CD4-positive, alpha-beta T cell treated with Interleukin-15 for 4 hours (primary cell): ENCODE data around the gene TMEM187.

Experiments
- DNase-seq: peaks from one replicate; pipeline ENCODE4 v3.0.0-alpha.2; 2020; ENCODE audit warnings: low spot score

TMEM187 gene

GRCh38 chrX:153934762-153935325 lies 37.7 kb upstream of the TMEM187 start, which contains the start of gene NAA10:
Gene NAA10 (minus strand): TSS chrX:153935037. CDS start chrX:153934904, 133 bp downstream.
- peak; percentile 57 for DNase-seq

- DNase-seq, result no peak
Observed at GRCh38 chrX:153935326-153935851, 37.2 kb upstream of the TMEM187 start.

- DNase-seq, result no peak
Observed at GRCh38 chrX:153937056-153937455, 35.5 kb upstream of the TMEM187 start.

- no peak for DNase-seq
Observed at GRCh38 chrX:153938226-153938786, 34.2 kb upstream of the TMEM187 start.

- DNase-seq, result no peak
Observed at GRCh38 chrX:153939573-153939972, 33.0 kb upstream of the TMEM187 start.

GRCh38 chrX:153941336-153942252 lies 31.0 kb upstream of the TMEM187 start:
- no peak for DNase-seq

GRCh38 chrX:153944140-153944799 lies 28.3 kb upstream of the TMEM187 start, which contains the start of gene RENBP:
Gene RENBP (minus strand): TSS chrX:153944643. CDS start chrX:153944610, 33 bp downstream.
- DNase-seq, result peak; percentile 33

- no peak for DNase-seq
Observed at GRCh38 chrX:153944800-153945150, 27.8 kb upstream of the TMEM187 start.

GRCh38 chrX:153945956-153946943 lies 26.3 kb upstream of the TMEM187 start:
- DNase-seq, result no peak

- peak; percentile 82 for DNase-seq
Observed at GRCh38 chrX:153947009-153947769, 25.4 kb upstream of the TMEM187 start.

- DNase-seq, result no peak
Observed at GRCh38 chrX:153948002-153948466, 24.5 kb upstream of the TMEM187 start.

GRCh38 chrX:153948847-153949805 lies 23.4 kb upstream of the TMEM187 start:
- no peak for DNase-seq

- DNase-seq, result no peak
Observed at GRCh38 chrX:153950127-153950526, 22.4 kb upstream of the TMEM187 start.

GRCh38 chrX:153951683-153952372 lies 20.7 kb upstream of the TMEM187 start:
- no peak for DNase-seq

GRCh38 chrX:153952373-153953026 lies 20.1 kb upstream of the TMEM187 start:
- no peak for DNase-seq

- DNase-seq, result peak; percentile 77
Observed at GRCh38 chrX:153953342-153953830, 19.2 kb upstream of the TMEM187 start.

GRCh38 chrX:153953892-153954557 lies 18.5 kb upstream of the TMEM187 start:
- no peak for DNase-seq
